ENCODE measurements around the gene TPMT.

TPMT gene

GRCh38 chr6:18117136-18117535 is 37.7 kb downstream of the TPMT start:
- DNase-seq (ENCODE audit: low read depth, low spot score) = no peak

- DNase-seq (ENCODE audit: low read depth, low spot score) = no peak
Observed at GRCh38 chr6:18115356-18115755, 39.5 kb downstream of the TPMT start.

GRCh38 chr6:18110162-18110561 is 44.7 kb downstream of the TPMT start:
- DNase-seq (ENCODE audit: low read depth, low spot score) = no peak

- DNase-seq (ENCODE audit: low read depth, low spot score) = no peak
Observed at GRCh38 chr6:18107061-18107460, 47.8 kb downstream of the TPMT start.

- no peak for DNase-seq (ENCODE audit: low read depth, low spot score)
Observed at GRCh38 chr6:18102783-18103509, 51.9 kb downstream of the TPMT start.

GRCh38 chr6:18101873-18102272 is 53.0 kb downstream of the TPMT start:
- DNase-seq (ENCODE audit: low read depth, low spot score) = no peak

- DNase-seq (ENCODE audit: low read depth, low spot score) = no peak
Observed at GRCh38 chr6:18101271-18101670, 53.6 kb downstream of the TPMT start.

- DNase-seq (ENCODE audit: low read depth, low spot score) = no peak
Observed at GRCh38 chr6:18100296-18100695, 54.6 kb downstream of the TPMT start.

GRCh38 chr6:18099511-18099910 is 55.4 kb downstream of the TPMT start:
- no peak for DNase-seq (ENCODE audit: low read depth, low spot score)

- DNase-seq (ENCODE audit: low read depth, low spot score) = no peak
Observed at GRCh38 chr6:18096423-18096822, 58.5 kb downstream of the TPMT start.

GRCh38 chr6:18091382-18091781 is 63.5 kb downstream of the TPMT start:
- DNase-seq (ENCODE audit: low read depth, low spot score) = no peak

GRCh38 chr6:18090349-18090786 is 64.5 kb downstream of the TPMT start:
- DNase-seq (ENCODE audit: low read depth, low spot score) = no peak

GRCh38 chr6:18088419-18089296 is 66.2 kb downstream of the TPMT start:
- DNase-seq (ENCODE audit: low read depth, low spot score) = no peak

- DNase-seq (ENCODE audit: low read depth, low spot score) = no peak
Observed at GRCh38 chr6:18087396-18088165, 67.3 kb downstream of the TPMT start.

- no peak for DNase-seq (ENCODE audit: low read depth, low spot score)
Observed at GRCh38 chr6:18081025-18081668, 73.7 kb downstream of the TPMT start.

- no peak for DNase-seq (ENCODE audit: low read depth, low spot score)
Observed at GRCh38 chr6:18080544-18080943, 74.3 kb downstream of the TPMT start.

GRCh38 chr6:18078866-18079265 is 76.0 kb downstream of the TPMT start:
- no peak for DNase-seq (ENCODE audit: low read depth, low spot score)
